HG02970 (cell line): ENCODE results near the gene PCNT.

Source experiments
- ATAC-seq: cut with Tn5 transposase; IDR thresholded peaks from one replicate; pipeline ENCODE4 v1.9.1; 2021; ENCODE audit warnings: mild to moderate bottlenecking, moderate library complexity, moderate number of reproducible peaks; ENCODE audit not compliant: unreplicated experiment, low FRiP score

PCNT gene

DNA sequence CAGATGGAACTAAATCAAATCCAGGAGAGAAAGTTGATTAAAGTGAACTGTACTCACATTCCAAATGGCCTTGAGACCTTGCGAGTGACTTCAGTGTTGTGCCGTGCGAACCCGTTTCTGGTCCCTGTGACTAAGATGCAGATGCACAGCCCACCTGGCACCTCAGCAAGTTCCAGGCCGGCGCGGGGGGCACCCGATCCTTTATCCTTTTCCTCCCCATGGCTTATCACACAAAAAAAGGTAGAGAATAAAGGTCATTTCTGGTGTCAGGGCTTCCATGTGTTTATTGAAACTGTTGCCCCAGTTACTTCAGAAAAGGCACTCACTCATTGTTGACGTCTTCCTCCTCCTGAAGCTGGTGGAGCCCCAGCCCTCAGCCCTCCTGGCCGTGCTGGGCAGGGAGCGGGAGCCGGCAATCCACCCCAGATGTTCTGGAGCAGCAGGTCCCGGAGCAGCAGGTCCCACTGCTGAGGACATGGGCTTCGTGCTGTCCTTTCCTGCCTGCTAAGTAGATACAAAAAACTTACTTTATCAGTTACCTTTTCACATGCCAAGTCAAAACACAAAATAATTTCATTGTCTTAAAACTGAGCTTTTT is 53.0 kb downstream of the PCNT start:
- ATAC-seq: no peak

- ATAC-seq: no peak
These were observed 53.8 kb downstream of the PCNT start for GRCh38 chr21:46377789-46378188.

DNA sequence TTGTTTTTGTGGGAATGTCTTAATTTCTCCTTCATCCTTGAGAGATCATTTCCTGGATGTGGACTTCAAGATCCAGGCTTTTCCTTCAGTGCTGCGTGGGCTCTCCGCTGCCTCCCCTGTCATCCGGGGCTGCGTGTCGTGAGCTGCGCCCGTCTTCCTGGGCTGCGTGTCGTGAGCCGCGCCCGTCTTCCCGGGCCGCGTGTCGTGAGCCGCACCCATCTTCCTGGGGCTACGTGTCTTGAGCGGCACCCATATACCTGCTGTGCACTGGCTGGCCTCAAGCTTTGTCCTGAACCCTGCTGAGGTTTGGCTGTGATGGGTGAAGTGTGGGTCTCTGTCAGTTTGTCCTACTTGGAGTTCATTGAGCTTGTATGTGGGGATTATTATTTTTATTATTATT is 55.1 kb downstream of the PCNT start:
- ATAC-seq: no peak

DNA sequence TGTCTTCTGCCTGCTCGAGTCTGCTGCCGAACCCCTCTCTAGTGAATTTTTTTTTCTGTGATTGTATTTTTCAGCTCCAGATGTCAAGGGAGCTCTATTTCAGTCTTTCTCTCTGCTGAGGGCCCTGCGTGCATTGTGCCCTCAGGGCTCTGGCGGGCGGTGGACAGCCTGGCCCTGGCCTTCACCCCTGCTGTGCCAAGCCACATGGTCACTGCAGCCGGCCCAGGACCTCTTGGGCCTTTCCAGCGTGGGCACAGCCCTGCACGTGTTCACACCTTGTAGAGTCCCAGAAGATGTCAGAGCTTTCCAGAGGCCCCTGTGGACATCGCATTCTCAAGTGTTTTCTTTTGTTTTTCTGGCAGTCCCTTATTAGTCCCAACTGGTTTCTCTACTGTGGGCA is 55.7 kb downstream of the PCNT start:
- ATAC-seq: no peak

GRCh38 chr21:46381541-46381940 is 57.6 kb downstream of the PCNT start:
- no peak for ATAC-seq

- no peak for ATAC-seq
These were observed 60.6 kb downstream of the PCNT start for GRCh38 chr21:46384556-46384955.

GRCh38 chr21:46385846-46386733 is 62.1 kb downstream of the PCNT start:
- no peak for ATAC-seq

DNA sequence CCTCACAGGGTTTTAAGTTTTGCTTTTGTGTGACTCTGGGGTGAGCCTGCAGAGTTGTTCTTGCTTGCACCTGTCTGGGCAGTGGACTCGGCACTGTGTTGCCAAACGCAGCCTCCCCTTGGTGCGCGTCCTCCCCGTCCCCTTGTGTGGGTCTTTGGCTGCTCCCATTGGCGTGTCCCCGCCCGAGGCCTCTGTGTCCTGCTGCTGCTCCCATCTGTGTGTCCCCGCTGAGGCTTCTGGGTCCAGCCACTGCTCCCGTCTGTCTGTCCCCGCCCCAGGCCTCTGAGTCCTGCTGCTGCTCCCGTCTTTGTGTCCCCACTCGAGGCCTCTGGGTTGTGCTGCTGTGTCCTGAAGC is 62.8 kb downstream of the PCNT start:
- no peak for ATAC-seq

- no peak for ATAC-seq
These were observed 64.4 kb downstream of the PCNT start for GRCh38 chr21:46388206-46388880.

DNA sequence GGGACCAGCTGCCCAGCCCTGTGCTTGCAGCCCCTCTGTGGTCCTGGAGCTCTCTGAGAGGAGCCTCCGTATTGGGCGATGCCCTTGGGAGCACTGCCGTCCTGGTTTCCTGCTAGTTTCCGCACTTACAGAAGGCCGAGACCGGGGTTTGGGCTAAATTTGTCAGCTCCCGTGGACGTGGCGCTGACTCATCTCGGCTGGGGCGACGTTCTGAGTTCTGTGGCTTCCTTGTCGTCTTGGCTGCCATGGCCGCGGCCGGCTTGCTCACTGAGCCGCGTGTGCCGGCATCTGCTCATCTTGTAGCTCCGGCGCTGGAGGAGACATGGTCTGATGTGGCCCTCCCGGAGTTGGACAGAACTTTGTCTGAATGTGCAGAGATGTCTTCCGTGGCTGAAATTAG is 64.9 kb downstream of the PCNT start:
- ATAC-seq: no peak

DNA sequence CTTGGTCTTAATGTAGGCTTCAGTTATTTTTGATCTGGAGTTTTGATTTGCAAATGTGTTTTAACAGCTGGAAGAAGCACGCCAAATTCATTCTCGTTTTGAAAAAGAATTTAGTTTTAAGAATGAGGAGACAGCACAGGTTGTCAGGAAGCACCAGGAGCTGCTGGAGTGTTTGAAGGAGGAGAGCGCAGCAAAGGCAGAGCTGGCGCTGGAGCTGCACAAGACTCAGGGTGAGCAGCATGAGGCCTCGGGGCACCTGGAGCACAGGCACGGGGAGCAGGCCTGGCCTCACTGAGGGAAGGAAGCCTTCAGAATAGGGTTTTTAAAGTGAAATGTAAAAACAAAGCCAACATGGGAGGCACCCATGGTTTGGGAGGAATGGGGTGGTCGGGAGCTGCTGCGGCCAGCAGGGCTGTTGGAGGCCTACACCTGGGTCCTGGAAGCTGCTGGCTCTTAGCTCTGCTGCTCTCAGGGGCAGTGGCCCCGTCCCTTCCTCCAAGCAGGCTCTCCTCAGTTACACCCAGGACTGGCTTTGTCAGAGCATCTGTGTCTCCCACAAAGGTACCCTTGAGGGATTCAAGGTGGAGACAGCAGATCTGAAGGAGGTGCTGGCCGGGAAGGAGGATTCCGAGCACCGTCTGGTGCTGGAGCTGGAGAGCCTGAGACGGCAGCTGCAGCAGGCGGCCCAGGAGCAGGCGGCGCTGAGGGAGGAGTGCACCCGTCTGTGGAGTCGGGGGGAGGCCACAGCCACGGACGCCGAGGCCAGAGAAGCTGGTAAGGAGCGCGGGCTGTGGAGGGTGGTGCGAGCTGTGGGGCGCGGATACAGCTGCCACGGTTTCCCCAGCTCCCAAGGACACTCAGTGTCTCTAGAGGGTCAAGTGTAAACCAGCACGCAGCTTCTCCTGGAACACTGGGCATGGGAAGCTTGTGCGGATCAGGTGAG is 66.9 kb downstream of the PCNT start:
- no peak for ATAC-seq

DNA sequence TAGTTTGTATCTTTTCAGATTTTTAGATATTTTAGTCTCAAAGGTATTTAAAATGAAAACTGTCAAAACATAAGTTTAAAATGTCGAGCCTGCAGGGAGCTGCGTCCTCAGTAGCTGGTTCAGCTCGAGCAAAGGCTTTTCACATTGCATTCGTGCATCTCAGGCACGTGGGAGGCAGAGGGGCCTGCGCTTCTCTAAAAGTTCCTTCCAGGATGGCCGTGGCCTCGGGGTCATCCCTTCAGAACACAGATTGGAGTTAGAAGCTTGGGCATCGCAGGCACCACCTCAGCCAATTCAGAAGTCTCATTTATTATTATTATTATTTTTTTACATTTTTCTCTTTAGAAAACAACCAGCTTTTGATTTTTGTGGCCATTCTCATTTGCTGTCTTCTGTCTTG is 67.8 kb downstream of the PCNT start:
- ATAC-seq: no peak

GRCh38 chr21:46392921-46393320 is 69.0 kb downstream of the PCNT start:
- no peak for ATAC-seq

DNA sequence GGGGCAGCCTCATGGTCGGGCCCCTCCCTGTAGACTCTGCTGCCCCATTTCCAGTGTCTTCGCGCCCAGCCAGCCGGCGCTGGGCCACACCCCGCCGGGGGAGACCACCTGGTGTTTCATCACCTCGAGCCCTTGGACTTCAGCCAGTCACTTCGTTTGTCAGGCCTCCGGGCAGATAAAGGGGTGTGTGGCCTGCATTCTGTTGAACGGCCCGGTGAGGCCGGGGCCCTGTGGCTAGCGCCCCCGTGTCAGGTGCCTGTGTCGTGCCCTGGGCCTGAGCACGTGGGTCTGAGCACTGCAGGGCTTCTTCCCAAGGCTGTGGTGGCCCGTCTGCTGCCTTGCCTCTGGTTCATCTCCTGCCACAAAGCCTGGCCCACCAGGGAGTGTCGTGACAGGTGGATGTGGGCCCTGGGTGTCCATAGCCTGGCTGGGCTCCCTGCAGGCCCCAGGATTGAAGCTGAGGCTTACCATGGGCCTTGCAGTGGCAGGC is 69.5 kb downstream of the PCNT start:
- ATAC-seq: no peak

DNA sequence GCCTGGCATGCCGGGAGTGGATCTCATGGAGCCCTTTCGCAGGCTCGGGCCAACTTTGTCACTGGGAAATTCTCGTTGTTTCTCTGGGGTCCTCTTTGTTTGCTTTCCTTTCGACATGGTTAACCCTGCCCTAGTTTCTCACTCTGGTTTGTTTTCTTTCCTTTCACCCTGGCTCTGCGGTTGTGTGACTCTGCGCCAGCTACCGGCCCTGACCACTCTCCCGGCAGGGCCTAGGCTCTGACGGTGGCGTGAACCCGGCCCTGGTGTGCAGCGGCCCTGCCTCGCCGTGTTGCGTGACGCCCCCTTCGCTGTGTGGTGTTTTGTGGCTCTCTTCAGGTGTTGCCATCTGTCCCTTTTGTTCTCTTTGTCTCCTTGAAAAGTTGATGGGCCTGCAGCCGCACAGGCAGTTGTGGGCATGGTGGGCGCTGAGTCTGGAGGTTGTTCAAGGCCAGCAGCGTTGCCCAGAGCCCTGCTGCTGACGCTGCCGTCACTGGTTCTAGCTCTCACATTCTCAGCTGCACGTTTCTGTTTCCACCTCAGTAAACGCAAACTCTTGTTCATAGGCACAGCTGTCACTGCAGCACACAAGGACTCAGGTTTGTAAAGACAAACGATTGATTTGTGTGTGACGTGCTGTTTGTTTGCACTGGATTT is 70.1 kb downstream of the PCNT start:
- ATAC-seq: no peak

- ATAC-seq: no peak
These were observed 70.7 kb downstream of the PCNT start for GRCh38 chr21:46394595-46395104.

DNA sequence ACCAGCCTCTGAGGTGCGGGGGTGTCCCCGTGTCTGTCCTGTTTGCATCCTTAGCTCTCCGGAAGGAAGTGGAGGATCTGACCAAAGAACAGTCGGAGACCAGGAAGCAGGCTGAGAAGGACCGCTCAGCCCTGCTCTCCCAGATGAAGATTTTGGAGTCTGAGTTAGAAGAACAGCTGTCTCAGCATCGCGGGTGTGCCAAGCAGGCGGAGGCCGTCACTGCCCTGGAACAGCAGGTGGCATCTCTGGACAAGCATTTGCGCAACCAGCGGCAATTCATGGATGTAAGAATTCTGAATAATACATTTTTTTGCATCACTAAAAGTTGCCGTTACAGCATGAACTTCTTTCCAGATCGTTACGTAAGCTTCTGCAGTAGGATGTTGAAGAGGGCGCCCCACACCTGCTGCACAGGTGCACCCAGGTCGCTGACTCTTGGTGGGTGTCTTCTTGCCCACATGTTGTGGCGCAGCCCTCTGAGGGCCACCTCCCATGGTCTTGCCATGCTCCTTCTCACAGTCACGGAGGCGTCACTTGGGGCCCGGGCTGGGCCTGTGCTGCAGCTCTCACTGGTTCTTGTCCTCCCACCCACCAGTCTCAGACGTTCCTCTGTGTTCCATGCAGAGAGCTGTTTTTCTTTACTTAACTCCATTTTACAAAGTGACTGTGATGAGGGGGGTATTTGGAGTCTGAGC is 73.4 kb downstream of the PCNT start:
- ATAC-seq: no peak

DNA sequence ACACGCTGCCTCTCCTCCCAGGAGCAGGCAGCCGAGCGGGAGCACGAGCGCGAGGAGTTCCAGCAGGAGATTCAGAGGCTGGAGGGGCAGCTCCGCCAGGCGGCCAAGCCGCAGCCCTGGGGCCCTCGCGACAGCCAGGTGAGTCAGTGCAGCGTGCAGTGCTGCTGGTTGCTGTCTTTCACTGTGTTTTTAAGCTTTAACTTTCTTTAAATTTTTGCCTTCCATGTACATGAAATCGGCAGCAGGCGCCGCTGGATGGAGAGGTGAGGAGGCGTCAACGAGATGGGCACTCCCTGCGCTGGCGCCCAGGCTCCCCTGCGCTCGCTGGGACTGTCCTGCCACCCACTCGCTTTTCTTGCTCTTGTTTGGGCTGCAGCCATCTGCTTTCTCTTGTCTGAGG is 74.0 kb downstream of the PCNT start:
- no peak for ATAC-seq

DNA sequence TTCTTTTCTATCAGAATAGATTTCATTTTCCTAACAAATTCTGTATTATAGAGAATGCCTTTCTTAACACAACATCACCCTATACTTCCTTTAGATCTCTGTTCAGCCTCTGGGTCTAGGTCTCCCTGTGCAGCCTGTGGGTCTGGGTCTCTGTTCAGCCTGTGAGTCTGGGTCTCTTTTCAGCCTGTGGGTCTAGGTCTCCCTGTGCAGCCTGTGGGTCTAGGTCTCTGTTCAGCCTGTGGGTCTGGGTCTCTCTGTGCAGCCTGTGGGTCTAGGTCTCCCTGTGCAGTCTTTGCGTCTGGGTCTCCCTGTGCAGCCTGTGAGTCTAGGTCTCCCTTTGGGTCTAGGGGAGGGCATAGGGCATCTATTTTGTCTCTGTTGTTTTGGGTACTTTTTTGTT is 75.2 kb downstream of the PCNT start:
- no peak for ATAC-seq
